Astrocyte (in vitro differentiated cells and primary cell): ENCODE measurements around the gene GDPD5. TPM values are rescaled to one million over a fixed set of nuclear protein-coding genes. Genes with fewer than 3 reads are reported as not detected.

Source experiments
- DNase-seq: peaks from one replicate; pipeline ENCODE4 v3.0.0-alpha.2; 2010; ENCODE audit warnings: low read depth
- FAIRE-seq: peaks from 2 replicates; lab custom pipeline; 2011; peaks lifted over from hg19 to GRCh38; lab: Jason Lieb, UNC
- H2AFZ ChIP-seq: 2 replicates; pipeline ENCODE4 v1.6.0; 2012; ENCODE audit warnings: low read depth, low read length, inconsistent platforms
- H3K27ac ChIP-seq: 2 replicates; pipeline ENCODE4 v1.5.1; 2011; ENCODE audit warnings: low read depth, low read length, inconsistent platforms
- H3K27me3 ChIP-seq: 2 replicates; pipeline ENCODE4 v1.6.0; 2011; ENCODE audit warnings: low read length, inconsistent platforms; ENCODE audit not compliant: insufficient read depth
- H3K36me3 ChIP-seq: 2 replicates; pipeline ENCODE4 v1.5.1; 2011; ENCODE audit warnings: low read length, inconsistent platforms; ENCODE audit not compliant: insufficient read depth
- H3K4me1 ChIP-seq: 2 replicates; pipeline ENCODE4 v1.5.1; 2011; ENCODE audit warnings: low read length, inconsistent platforms; ENCODE audit not compliant: insufficient read depth
- H3K4me2 ChIP-seq: 2 replicates; pipeline ENCODE4 v1.6.0; 2012; ENCODE audit warnings: low read length, inconsistent platforms
- H3K4me3 ChIP-seq: 2 replicates; pipeline ENCODE4 v1.5.1; 2011; ENCODE audit warnings: low read depth, mild to moderate bottlenecking, low read length, inconsistent platforms; ENCODE audit not compliant: insufficient read depth
- H3K79me2 ChIP-seq: 2 replicates; pipeline ENCODE4 v1.6.0; 2012; ENCODE audit warnings: mild to moderate bottlenecking, low read length, inconsistent platforms; ENCODE audit not compliant: insufficient read depth
- H3K9ac ChIP-seq: 2 replicates; pipeline ENCODE4 v1.6.0; 2012; ENCODE audit warnings: mild to moderate bottlenecking, low read length, inconsistent platforms
- H3K9me3 ChIP-seq: 2 replicates; pipeline ENCODE4 v1.5.1; 2012; ENCODE audit warnings: low read depth, mild to moderate bottlenecking, low read length, inconsistent platforms; ENCODE audit not compliant: insufficient read depth
- H4K20me1 ChIP-seq: 2 replicates; pipeline ENCODE4 v1.6.0; 2012; ENCODE audit warnings: low read length, inconsistent platforms; ENCODE audit not compliant: insufficient read depth
- H3K27ac Mint-ChIP-seq: one replicate; pipeline ENCODE4 v1.8.0; 2021; ENCODE audit warnings: mild to moderate bottlenecking, mixed read lengths; ENCODE audit not compliant: unreplicated experiment
- H3K27me3 Mint-ChIP-seq: one replicate; pipeline ENCODE4 v1.8.0; 2021; ENCODE audit warnings: low read depth, mixed read lengths; ENCODE audit not compliant: unreplicated experiment
- H3K36me3 Mint-ChIP-seq: one replicate; pipeline ENCODE4 v1.8.0; 2021; ENCODE audit warnings: low read depth, mixed read lengths; ENCODE audit not compliant: unreplicated experiment
- H3K4me1 Mint-ChIP-seq: one replicate; pipeline ENCODE4 v1.8.0; 2021; ENCODE audit warnings: low read depth, mixed read lengths; ENCODE audit not compliant: unreplicated experiment
- H3K4me3 Mint-ChIP-seq: one replicate; pipeline ENCODE4 v1.8.0; 2021; ENCODE audit warnings: mild to moderate bottlenecking, moderate library complexity, mixed read lengths; ENCODE audit not compliant: unreplicated experiment
- H3K9me3 Mint-ChIP-seq: one replicate; pipeline ENCODE4 v1.8.0; 2021; ENCODE audit warnings: mild to moderate bottlenecking, mixed read lengths; ENCODE audit not compliant: unreplicated experiment
- CTCF ChIP-seq: IDR thresholded peaks from 2 replicates; pipeline ENCODE4 v1.5.1; 2011; ENCODE audit warnings: low read depth, mild to moderate bottlenecking, inconsistent platforms, low read length, moderate library complexity; ENCODE audit not compliant: insufficient read depth
- EZH2 ChIP-seq: IDR thresholded peaks from 2 replicates; pipeline ENCODE4 v1.6.1; 2012; ENCODE audit warnings: mild to moderate bottlenecking, low read length, inconsistent platforms; ENCODE audit not compliant: insufficient read depth
- total RNA-seq: library from RNA; stranded (reverse); gene quantifications from 2 replicates; pipeline ENCODE4 v1.2.1, GENCODE V29; 2021

The GDPD5 gene
- total RNA-seq, 1 donor from 2014 or later = 9.4 TPM

GRCh38 chr11:75572744-75573143 is 47.0 kb upstream of the GDPD5 start:
- H3K27ac ChIP-seq = no peak overlapping the region
- FAIRE-seq (no peak), DNase-seq (no peak)
- peaks cover 4% of the 10 kb centered on the region for H3K4me1 ChIP-seq
- no peak overlapping the region for H2AFZ ChIP-seq
- H3K9me3 Mint-ChIP-seq = no peaks in the 10 kb centered on the region
- H3K9me3 ChIP-seq = no peaks in the 10 kb centered on the region
- peak overlapping the region; percentile 47 for H3K27ac Mint-ChIP-seq
- no peak overlapping the region for H3K4me3 Mint-ChIP-seq
- H3K27me3 Mint-ChIP-seq = no peaks in the 10 kb centered on the region
- peaks cover 26% of the 10 kb centered on the region for H3K36me3 Mint-ChIP-seq
- H3K79me2 ChIP-seq = peaks cover 40% of the 10 kb centered on the region
- H3K36me3 ChIP-seq = peaks cover 58% of the 10 kb centered on the region
- H3K27me3 ChIP-seq = no peaks in the 10 kb centered on the region
- no peak overlapping the region for H3K4me2 ChIP-seq
- H3K4me1 Mint-ChIP-seq = peaks cover 25% of the 10 kb centered on the region
- no peak overlapping the region for H3K4me3 ChIP-seq
- H3K9ac ChIP-seq = no peak overlapping the region
- TF ChIP-seq EZH2 (no peak), CTCF (no peak)
- peaks cover 85% of the 10 kb centered on the region for H4K20me1 ChIP-seq

GRCh38 chr11:75571625-75572024 is 45.9 kb upstream of the GDPD5 start:
- Histone ChIP-seq H2AFZ (no peak overlapping the region), H3K4me3 (no peak overlapping the region), H3K36me3 (peaks cover 68% of the 10 kb centered on the region), H3K9ac (no peak overlapping the region), H3K4me2 (no peak overlapping the region), H3K4me1 (peaks cover 10% of the 10 kb centered on the region), H4K20me1 (peaks cover 96% of the 10 kb centered on the region), H3K27ac (no peak overlapping the region), H3K79me2 (peaks cover 51% of the 10 kb centered on the region), H3K27me3 (no peaks in the 10 kb centered on the region), H3K9me3 (no peaks in the 10 kb centered on the region)
- no peak for TF ChIP-seq EZH2
- TF ChIP-seq CTCF = no peak
- DNase-seq (no peak), FAIRE-seq (no peak)
- Mint-ChIP-seq H3K36me3 (peaks cover 26% of the 10 kb centered on the region), H3K27ac (no peak overlapping the region), H3K4me1 (peaks cover 29% of the 10 kb centered on the region), H3K9me3 (no peaks in the 10 kb centered on the region), H3K4me3 (no peak overlapping the region), H3K27me3 (no peaks in the 10 kb centered on the region)

- no peak overlapping the region for H3K9ac ChIP-seq
- H3K36me3 Mint-ChIP-seq = peaks cover 29% of the 10 kb centered on the region
Measured at GRCh38 chr11:75570559-75571139, 44.9 kb upstream of the GDPD5 start.

More at GRCh38 chr11:75570559-75571139, 44.9 kb upstream of the GDPD5 start:
- FAIRE-seq (no peak), DNase-seq (no peak)
- no peaks in the 10 kb centered on the region for H3K27me3 ChIP-seq
- no peak overlapping the region for H3K27ac Mint-ChIP-seq
- H3K4me2 ChIP-seq = no peak overlapping the region
- peaks cover 73% of the 10 kb centered on the region for H3K36me3 ChIP-seq
- no peaks in the 10 kb centered on the region for H3K9me3 ChIP-seq
- no peak overlapping the region for H3K4me3 ChIP-seq
- H3K79me2 ChIP-seq = peaks cover 61% of the 10 kb centered on the region
- peaks cover 99% of the 10 kb centered on the region for H4K20me1 ChIP-seq
- TF ChIP-seq CTCF (no peak), EZH2 (no peak)
- no peaks in the 10 kb centered on the region for H3K27me3 Mint-ChIP-seq
- peak overlapping the region; percentile 34 for H3K4me3 Mint-ChIP-seq
- H3K27ac ChIP-seq = no peak overlapping the region
- H3K9me3 Mint-ChIP-seq = no peaks in the 10 kb centered on the region
- peaks cover 16% of the 10 kb centered on the region for H3K4me1 ChIP-seq
- no peak overlapping the region for H2AFZ ChIP-seq
- H3K4me1 Mint-ChIP-seq = peaks cover 24% of the 10 kb centered on the region
